Activated CD4-positive, alpha-beta T cell treated with anti-CD3 and anti-CD28 coated beads, Interleukin-2, Interleukin-4, amounts not matched to agents 100 ng/mL and 50 ng/mL, durations not matched to agents 16 hours and 8 hours (primary cell): Measurements from ENCODE around the gene NAIF1.
"Not testable (repeated sequence)": the region's sequence is repeated elsewhere in the genome, so short reads cannot be mapped to it uniquely, and the experiment has no call there.

ENCODE experiments used
- DNase-seq: peaks from one replicate; pipeline ENCODE4 v3.0.0-alpha.2; 2020; ENCODE audit warnings: low spot score

The NAIF1 gene, protein sequence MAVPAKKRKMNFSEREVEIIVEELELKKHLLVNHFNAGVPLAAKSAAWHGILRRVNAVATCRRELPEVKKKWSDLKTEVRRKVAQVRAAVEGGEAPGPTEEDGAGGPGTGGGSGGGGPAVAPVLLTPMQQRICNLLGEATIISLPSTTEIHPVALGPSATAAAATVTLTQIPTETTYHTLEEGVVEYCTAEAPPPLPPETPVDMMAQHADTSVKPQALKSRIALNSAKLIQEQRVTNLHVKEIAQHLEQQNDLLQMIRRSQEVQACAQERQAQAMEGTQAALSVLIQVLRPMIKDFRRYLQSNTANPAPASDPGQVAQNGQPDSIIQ

DNA sequence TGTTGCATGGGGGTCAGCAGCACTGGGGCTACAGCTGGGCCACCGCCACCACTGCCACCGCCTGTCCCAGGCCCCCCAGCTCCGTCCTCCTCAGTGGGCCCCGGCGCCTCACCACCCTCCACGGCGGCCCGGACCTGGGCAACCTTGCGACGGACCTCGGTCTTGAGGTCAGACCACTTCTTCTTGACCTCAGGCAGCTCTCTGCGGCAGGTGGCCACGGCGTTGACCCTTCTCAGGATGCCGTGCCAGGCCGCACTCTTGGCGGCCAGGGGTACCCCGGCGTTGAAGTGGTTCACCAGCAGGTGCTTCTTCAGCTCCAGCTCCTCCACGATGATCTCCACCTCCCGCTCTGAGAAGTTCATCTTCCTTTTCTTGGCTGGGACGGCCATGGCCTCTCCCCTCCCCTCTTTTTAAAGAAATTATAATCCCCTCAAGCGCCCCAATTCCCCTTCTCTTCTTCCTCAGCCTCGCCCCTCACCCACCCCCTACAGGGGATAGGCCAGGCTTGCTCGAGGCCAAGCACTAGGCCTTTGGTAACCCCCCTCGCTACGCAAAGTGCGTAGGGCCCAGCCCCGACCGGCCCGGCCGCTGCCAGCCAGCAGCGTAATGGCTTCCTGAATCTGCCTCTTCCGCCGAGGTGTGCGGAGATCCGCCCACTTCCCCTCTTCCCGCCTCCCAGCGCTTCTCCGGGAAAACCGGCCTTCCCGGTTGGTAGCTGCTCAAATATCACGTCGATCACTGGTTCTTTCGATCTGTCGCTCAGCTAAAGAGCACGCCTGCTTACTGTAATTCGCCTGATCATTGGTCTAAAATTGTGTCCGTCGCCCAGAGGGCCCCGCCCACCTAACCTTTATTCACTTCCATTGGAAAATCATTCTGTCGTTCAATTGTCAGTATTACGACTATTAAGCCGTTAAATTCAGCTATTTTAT lies at the start of gene NAIF1:
Gene NAIF1 (minus strand): TSS at position 608 of the 932 bp plus-strand sequence. CDS start 219 bp downstream, at position 389.
- peak; percentile 99 for DNase-seq

- DNase-seq: no peak
Measured at GRCh38 chr9:128116104-128117083, 49.3 kb upstream of the NAIF1 start.

DNA sequence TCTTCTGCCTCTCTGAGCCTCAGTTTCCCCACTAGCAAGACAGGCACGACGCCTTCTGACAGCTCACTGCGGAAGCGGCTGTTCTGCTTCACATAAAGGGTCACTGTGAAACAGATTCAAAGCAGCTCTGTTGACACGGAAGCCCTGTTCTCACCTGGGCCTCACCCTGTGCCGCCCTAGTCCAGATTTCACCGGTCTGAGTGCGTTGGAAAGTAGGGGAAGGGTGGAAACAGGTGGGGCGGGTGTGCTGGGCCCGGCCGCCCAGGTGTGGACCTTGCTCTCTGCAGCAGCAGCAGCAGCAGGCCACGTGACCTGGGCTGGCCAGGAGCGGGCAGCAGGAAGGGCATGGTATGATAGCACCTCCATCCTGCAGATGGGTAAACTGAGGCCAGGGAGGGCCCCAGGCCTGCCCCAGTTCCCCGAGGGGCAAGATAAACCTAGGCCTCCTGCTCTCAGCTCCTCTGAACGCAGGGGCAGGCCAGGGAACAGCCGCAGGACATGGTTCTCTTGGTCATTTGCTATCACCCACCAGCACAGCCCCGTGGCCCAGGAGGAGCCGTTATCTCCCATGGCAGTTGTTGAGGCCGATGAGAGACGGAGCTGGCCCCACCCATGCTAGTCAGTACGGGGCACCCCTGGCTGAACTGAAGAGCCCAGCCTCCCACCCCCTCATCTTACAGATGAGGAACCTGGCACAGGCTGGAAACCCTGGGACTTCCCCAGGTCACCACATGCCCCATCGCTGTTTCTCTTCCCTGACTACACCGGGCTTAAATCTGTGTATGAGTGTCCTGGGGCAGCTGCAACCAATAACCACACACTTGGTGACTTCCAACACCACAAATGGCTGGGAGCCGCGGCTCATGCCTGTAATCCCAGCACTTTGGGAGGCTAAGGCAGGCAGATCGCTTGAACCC lies 48.3 kb upstream of the NAIF1 start:
- no peak for DNase-seq

GRCh38 chr9:128114326-128115186 lies 47.4 kb upstream of the NAIF1 start:
- DNase-seq: no peak

DNA sequence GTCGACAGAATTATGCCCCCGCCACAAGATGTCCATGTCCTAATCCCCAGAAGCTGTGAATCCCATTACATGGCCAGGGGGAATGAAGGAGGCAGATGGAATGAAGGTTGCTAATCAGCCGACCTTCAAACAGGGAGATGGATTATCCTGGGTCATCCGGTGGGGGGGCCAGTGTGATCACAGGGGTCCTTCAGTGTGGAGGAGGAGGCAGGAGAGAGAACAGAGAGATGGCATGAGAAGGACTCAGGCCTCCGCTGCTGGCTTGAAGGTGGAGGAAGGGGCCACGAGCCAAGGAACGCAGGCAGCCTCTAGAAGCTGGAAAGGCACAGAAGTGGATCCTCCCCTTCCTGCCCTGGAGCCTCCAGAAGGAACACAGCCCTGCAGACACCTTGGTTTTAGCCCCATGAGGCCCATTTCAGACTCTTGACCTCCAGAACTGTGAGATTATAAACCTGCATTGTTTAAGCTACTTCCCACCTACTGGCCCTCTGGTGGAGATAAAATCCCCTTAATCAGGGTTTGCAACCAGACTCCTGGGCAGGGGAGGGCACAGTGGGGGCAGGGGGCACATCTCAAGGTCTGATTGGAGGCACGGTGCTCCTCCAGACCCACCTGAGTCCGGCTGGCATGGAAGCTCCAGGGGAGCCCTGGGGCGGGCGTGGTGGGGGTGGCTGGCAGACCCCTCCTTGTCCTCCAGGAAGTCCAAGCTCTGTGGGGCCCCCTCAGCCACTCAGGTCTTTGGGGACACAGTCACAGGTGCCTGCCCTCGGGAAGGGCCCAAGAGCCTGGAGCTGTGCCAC lies 46.6 kb upstream of the NAIF1 start:
- DNase-seq: no peak

DNA sequence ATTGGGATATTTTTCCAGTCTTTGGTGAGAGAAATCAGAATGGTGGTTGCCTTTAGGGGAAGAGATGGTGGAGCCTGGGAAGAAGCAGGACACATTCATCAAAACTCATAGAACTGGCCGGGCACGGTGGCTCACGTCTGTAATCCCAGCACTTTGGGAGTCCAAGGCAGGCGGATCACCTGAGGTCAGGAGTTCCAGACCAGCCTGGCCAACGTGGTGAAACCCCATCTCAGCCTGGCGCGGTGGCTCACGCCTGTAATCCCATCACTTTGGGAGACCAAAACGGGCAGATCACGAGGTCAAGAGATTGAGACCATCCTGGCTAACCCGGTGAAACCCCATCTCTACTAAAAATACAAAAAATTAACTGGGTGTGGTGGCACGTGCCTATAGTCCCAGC lies 44.6 kb upstream of the NAIF1 start:
- not testable (repeated sequence) for DNase-seq

GRCh38 chr9:128109050-128109709 lies 42.1 kb upstream of the NAIF1 start:
- no peak for DNase-seq

- no peak for DNase-seq
Measured at GRCh38 chr9:128108269-128109049, 41.3 kb upstream of the NAIF1 start.

DNA sequence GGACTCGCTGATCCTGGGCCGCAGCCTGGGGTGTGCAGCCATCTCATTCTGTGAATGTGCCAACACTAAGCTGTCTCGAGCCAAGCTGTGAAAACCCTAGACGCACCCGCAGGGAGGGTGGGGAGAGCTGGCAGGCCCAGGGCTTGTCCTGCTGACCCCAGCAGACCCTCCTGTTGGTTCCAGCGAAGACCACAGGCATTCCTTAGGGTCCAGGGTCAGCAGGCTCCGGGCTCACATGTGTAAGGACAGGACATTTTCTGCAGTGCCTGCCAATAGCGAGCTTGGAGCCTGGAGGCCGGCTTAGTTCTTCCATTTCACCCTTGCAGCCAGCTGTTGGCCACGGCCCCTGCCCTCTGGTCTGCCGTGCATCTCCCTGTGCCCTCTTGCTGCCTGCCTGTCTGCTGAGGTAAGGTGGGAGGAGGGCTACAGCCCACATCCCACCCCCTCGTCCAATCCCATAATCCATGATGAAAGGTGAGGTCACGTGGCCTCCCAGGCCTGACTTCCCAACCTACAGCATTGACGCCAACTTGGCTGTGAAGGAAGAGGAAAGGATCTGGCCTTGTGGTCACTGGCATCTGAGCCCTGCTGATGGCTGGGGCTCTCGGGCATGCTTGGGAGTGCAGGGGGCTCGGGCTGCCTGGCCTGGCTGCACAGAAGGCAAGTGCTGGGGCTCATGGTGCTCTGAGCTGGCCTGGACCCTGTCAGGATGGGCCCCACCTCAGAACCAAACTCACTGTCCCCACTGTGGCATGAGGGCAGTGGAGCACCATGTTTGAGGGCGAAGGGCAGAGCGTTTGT lies 40.5 kb upstream of the NAIF1 start:
- no peak for DNase-seq

- DNase-seq: no peak
Measured at GRCh38 chr9:128106940-128107467, 39.9 kb upstream of the NAIF1 start.

DNA sequence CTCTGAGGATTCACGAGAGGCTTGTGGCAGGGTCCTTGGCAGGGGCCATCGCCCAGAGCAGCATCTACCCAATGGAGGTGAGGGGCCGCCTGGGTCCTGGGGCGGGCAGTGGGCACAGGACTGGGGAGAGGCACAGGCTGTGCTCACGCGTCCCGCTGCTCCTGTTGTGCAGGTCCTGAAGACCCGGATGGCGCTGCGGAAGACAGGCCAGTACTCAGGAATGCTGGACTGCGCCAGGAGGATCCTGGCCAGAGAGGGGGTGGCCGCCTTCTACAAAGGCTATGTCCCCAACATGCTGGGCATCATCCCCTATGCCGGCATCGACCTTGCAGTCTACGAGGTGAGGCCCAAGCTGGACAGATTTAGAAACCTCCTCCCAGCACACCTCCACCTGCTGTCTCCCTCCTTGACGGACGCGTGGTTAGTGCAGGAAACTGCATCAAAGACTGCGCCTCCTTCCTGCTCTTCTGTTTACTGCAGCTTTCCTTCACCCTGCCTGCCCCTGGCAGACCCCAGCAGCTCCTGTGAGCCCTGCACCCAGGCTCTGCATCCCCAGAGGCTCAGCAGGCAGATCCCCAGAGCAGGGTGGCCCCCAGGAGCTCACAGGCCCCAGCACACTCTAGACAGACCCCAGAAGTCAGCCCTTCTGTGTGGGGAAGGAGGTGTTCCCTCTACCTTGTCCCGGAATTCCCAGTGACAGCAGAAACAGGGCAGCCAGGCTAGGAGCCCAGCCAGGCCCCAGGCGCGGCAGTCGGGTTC lies 39.2 kb upstream of the NAIF1 start:
- no peak for DNase-seq

DNA sequence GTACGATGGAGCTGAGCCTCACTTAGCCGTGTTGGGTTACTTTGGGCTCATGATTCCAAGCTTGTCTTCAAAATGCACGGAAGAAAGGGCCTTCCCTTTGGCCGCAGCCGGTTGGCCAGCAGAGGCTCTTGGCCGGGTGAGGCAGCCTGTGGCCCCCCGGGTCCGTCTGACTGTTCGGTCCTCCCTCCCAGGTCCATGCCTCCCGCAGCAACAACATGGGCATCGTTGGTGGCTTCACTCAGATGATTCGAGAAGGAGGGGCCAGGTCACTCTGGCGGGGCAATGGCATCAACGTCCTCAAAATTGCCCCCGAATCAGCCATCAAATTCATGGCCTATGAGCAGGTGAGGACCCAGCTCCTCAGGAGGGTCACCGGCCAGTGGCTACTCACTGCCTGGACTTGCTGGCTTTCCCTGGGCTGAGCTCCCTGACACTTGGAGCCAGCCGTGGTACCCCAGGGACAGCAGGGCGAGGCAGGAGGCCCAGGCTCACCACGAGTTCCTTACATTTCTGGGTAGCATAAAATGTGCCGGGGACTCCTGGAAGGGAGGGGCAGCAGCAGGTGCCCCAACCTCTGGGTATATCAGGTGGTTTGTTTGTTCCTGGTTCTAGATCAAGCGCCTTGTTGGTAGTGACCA lies 38.5 kb upstream of the NAIF1 start:
- no peak for DNase-seq

GRCh38 chr9:128104171-128104618 lies 37.1 kb upstream of the NAIF1 start:
- no peak for DNase-seq

GRCh38 chr9:128103589-128103962 lies 36.5 kb upstream of the NAIF1 start:
- DNase-seq: peak; percentile 48
